Activated CD8-positive, alpha-beta memory T cell treated with anti-CD3 and anti-CD28 coated beads, Interleukin-2, amount 50 U/mL, for 24 hours (primary cell): ENCODE results near the gene DDX17.
A peak's percentile ranks its signal among the peaks of the same experiment; 100 is the strongest.

Experiments used
- DNase-seq: peaks from one replicate; pipeline ENCODE4 v3.0.0-alpha.2; 2020; ENCODE audit errors: extremely low read depth

Gene DDX17

GRCh38 chr22:38506118-38506962 lies at the start of gene DDX17:
Gene DDX17 (minus strand): TSS chr22:38506311.
- DNase-seq: peak; percentile 90

GRCh38 chr22:38554281-38554680 lies 48.2 kb upstream of the DDX17 start:
- no peak for DNase-seq

DNA sequence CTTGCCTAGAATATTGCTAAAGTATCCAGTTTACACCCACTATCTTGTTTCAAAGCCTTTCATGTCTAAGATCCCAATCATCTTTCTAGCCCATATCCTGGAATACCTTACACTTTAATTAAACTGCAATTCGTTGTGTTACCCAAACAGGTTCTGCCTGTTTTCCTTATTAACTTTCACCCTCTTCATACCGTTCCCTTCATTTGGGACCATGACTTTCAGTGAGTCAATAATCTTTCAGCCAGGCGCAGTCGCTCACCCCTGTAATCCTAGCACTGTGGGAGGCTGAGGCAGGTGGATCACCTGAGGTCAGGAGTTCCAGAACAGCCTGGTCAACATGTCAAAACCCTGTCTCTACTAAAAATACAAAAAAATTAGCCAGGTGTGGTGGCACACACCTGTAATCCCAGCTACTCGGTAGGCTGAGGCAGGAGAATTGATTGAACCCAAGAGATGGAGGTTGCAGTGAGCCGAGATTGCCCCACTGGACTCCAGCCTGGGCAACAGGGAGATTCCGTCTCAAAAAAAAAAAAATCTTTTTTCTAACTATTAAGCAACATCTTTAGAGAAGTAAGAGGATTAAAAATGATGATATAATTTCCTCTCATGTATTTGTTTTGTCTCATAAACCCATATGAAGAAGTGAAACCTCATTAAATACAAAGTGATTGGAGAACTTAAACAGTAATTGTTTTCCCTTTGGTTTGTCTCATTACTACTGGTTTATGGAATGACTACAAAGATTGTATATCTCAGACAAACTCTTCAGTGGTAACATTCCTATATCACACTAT lies 43.2 kb upstream of the DDX17 start:
- DNase-seq: no peak

DNA sequence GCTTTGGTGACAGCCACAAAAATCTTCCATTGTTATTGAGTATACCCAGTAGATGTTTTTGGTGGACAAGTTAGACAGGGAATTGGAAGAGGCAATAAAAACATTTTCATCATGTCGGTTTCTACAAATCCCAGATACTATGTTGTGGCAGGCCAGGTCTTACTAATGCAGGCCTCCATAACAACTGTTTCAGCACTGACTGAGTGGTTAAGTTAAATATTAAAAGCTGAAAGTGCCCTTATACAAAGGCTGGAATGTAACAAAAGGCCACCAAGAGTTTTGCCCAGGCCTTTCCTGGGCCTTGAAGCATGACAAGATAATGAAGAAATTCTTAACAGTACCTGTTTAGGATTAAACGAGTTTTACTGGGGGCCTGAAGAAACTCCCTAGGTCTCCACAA lies 34.6 kb upstream of the DDX17 start:
- no peak for DNase-seq

DNA sequence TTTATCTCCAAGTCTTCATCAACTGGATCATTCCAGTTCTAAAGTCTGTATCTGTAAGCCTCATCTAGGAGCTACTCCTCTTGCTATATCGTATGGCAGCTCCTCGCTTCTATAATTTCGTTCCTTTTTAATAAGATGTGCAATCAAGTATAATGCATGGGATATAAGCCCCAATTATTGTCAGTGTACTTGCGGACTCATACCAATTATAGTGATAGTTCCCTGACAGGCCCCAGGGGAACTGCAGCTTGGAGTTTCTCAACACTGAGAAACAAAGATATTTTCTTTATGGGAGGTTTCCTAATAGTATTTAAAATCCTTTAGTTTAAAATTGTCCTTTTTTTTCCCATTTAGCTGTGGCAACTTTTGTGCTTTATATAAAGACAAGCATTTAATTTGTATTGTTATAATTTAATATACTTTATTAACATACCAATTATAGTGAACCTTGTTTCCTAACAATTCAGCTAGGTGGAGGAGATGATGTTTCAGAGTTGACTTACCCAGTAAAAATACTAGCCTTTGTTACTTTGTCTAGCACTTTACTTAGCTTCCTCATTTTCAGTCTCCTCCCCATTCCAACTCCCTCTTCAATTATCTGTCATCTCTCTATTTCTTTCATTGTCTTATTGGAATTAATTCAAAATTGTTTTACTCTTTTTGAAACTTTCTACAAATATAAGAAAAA lies 25.3 kb upstream of the DDX17 start:
- DNase-seq: no peak

DNA sequence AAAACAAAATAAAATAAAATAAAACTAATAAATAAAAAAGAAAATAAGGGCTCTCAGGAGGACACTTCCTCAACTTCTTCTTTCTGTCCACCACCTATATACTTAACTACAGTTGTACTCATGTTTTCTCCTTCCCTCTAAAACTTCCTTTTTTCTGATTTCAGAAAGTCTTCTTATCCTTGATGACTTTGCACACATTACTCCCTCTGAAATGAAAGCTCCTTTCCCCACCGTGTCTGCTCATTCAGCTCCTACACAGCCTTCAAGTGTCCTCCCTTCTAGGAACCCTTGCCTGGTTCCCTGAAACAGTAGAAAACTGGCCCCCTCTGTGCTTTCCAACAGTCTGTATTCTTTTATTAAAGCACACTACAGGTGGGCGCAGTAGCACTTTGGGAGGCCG lies 18.3 kb upstream of the DDX17 start:
- no peak for DNase-seq

GRCh38 chr22:38523479-38523878 lies 17.4 kb upstream of the DDX17 start:
- DNase-seq: no peak

- no peak for DNase-seq
Observed at GRCh38 chr22:38523029-38523428, 16.9 kb upstream of the DDX17 start.

DNA sequence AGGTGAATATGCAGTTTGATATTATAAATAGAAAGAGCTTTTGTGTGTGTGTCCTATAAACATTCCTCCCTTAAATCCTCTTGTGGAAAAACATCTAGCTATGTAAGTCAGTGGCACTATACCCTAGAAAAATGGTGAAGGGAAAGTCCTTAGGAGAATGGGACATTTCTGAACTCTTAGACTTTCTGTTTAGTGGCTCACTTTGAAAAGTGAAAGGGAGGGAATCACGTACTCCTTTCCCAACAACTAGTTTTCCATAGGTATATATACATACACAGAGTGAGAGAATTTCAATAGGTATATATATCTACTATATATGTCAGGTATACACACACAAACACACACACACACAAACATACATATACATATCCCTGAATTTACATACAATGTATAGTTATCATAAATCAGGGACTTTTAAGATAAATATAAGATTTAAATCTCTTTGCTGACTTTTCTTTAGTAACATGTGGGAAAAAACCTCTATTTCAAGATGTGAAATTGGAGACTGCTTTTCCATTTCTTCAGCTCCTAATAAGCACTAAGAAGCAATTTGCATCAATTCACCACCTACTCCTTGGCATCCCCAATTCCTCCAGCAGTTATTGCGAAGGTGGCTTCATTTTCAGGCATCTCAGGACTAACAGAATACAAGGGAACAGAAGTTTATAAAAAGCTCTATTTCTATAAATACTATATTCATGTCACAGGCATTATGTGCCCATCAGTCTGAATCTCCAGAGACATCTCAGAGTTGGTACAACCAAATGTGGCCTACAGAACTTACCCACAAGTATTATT lies 13.5 kb upstream of the DDX17 start:
- no peak for DNase-seq

- no peak for DNase-seq
Observed at GRCh38 chr22:38518620-38519019, 12.5 kb upstream of the DDX17 start.

- no peak for DNase-seq
Observed at GRCh38 chr22:38513063-38513462, 7.0 kb upstream of the DDX17 start.

- no peak for DNase-seq
Observed at GRCh38 chr22:38510416-38510970, 4.4 kb upstream of the DDX17 start.

GRCh38 chr22:38505541-38506117 lies 482 bp downstream of the DDX17 start:
- DNase-seq: no peak

- DNase-seq: no peak
Observed at GRCh38 chr22:38504731-38505540, 1.2 kb downstream of the DDX17 start.

DNA sequence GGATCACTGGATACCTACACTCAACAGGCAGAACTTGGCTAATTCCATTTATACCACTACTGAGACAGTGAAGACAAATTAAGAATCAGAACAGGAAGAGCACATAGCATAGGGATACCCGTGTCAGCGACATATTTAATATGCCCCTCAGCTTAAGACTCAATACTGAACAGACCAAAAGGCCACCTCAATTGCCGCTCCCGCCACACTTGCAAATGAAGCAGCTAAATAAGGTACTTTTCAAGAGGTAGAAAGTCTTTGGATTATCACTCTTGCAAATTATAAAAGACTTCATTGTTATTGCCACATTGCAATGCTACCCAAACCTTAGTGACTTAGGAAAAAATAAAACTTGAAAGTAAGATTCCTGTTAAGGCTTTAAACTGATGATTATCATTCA lies 3.1 kb downstream of the DDX17 start:
- no peak for DNase-seq

DNA sequence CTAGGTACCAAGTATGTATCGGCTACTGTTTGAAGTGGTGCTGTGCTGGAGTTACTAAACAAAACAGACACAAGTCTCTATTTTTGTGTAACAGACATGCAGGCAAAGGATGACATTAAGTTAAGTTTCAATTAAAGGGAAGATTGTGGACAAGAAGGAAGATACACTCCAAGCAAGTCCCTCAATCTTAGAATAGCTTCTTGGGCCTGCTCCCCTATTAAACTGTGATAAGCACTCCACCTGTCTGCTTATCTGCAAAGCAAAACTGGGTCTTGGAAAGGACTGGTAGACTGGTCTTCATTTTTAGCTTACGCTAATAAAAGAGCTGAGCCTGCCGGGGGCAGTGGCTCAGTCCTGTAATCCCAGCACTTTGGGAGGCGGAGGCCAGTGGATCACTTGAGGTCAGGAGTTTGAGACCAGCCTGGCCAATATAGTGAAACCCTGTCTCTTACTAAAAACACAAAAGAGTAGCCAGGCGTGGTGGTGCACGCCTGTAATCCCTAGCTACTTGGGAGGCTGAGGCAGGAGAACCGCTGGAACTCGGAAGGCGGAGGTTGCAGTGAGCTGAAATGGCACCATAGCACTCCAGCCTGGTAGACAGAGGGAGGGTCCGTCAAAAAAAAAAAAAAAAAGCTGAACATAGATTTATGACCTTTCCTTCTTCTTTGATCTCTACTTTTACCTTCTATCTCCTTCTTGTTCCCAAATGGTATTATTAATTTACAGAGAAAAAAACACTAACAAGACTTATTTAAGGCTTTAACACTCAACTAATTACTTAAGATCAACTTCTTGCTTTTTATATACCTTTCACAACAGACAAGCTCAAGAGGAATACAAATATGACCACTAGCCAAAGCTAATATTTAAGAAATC lies 4.1 kb downstream of the DDX17 start:
- no peak for DNase-seq

DNA sequence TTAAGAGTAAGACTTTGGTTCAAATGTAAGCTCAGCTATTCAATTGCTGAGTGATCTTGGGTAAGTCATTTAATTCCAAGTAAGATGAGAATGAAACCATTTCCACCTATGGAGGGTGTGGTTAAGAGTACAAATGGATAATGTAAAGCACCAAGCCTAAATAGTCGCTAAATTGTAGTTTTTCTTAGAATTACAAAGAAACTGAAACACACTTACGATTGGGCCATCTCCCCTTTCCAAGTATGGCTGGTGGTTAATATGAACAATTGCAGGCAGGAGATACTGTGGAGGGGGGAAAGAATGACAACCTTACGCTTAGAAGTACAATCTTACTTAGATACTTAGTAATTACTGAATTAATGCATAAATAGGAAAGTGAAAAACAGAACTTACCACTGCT lies 8.2 kb downstream of the DDX17 start:
- no peak for DNase-seq

GRCh38 chr22:38494939-38495338 lies 11.2 kb downstream of the DDX17 start:
- no peak for DNase-seq

- DNase-seq: no peak
Observed at GRCh38 chr22:38494498-38494897, 11.6 kb downstream of the DDX17 start.
